B cell (primary cell): Measurements from ENCODE around the gene RPTOR. TPM values are rescaled to one million over a fixed set of nuclear protein-coding genes. Genes with fewer than 3 reads are reported as not detected.

Experiments
- ATAC-seq: fragments of 200-7000 bp; cut with Tn5 transposase; one replicate; pipeline ENCODE4 v1.10.0; 2021; ENCODE audit warnings: low read depth, mild to moderate bottlenecking, moderate number of reproducible peaks, moderate library complexity
- CTCF ChIA-PET: fragments of 350-600 bp; sonication (Branson Sonifier 250); formaldehyde crosslinking; loops from one replicate; lab custom pipeline; 2021; ENCODE audit warnings: antibody characterized with exemption, inconsistent platforms; lab: Charles Lee
- POLR2A ChIA-PET: fragments of 350-600 bp; sonication (Branson Sonifier 250); formaldehyde crosslinking; loops from one replicate; lab custom pipeline; 2021; ENCODE audit warnings: antibody characterized with exemption; lab: Charles Lee
- DNase-seq: peaks from one replicate; pipeline ENCODE4 v3.0.0; 2013
- H2AFZ ChIP-seq: 2 replicates; pipeline ENCODE4 v1.6.1; 2012; ENCODE audit warnings: mild to moderate bottlenecking, low read depth, low read length; ENCODE audit not compliant: insufficient read depth, poor library complexity, severe bottlenecking
- H3K27ac ChIP-seq, 2 donors: 1 replicate in 1 of 2; 2 replicates in 1 of 2; pipeline ENCODE4 v1.5.1; 2012 to 2013; ENCODE audit warnings: low read length in 2 of 2, mild to moderate bottlenecking in 2 of 2, moderate library complexity in 1 of 2
- H3K27me3 ChIP-seq, 4 experiments: fragments of 200-600 bp in 1 of 4; sonication (generic) in 1 of 4; replicated peaks in 1 of 4; 1 replicate in 2 of 4; 2 replicates in 2 of 4; pipeline versions ENCODE4 v1.6.1 to v1.7.0; 2013 to 2016; ENCODE audit warnings: low read length in 3 of 4, mild to moderate bottlenecking in 2 of 4, mixed read lengths in 1 of 4, moderate library complexity in 1 of 4; ENCODE audit not compliant: insufficient read depth in 4 of 4, control insufficient read depth in 3 of 4; ENCODE audit errors: control extremely low read depth in 1 of 4
- H3K36me3 ChIP-seq, 2 experiments: replicated peaks in 1 of 2; 1 replicate in 1 of 2; 2 replicates in 1 of 2; pipeline versions ENCODE4 v1.6.1 to v1.7.1; 2013; ENCODE audit warnings: low read length in 1 of 2; ENCODE audit not compliant: insufficient read depth in 2 of 2, control insufficient read depth in 1 of 2; ENCODE audit errors: control extremely low read depth in 1 of 2, extremely low read depth in 1 of 2
- H3K4me1 ChIP-seq, 2 donors: fragments of 200-600 bp in 1 of 2; sonication (generic) in 1 of 2; 1 replicate in 1 of 2; 2 replicates in 1 of 2; pipeline versions ENCODE4 v1.5.1 to v1.6.1; 2013 to 2017; ENCODE audit warnings: low read length in 2 of 2; ENCODE audit not compliant: control insufficient read depth in 2 of 2, insufficient read depth in 2 of 2
- H3K4me2 ChIP-seq: replicated peaks from 2 replicates; pipeline ENCODE3; 2012; ENCODE audit warnings: mild to moderate bottlenecking, low read depth, low read length; ENCODE audit not compliant: poor library complexity, severe bottlenecking
- H3K4me3 ChIP-seq, 5 experiments: fragments of 200-600 bp in 1 of 5; sonication (generic) in 1 of 5; 1 replicate in 3 of 5; 2 replicates in 2 of 5; pipeline versions ENCODE4 v1.5.1 to v1.7.0; 2011 to 2016; ENCODE audit warnings: low read length in 4 of 5, mild to moderate bottlenecking in 4 of 5, low read depth in 2 of 5, control low read depth in 1 of 5, moderate library complexity in 1 of 5; ENCODE audit not compliant: insufficient read depth in 1 of 5; ENCODE audit errors: control extremely low read depth in 1 of 5, extremely low read depth in 1 of 5
- H3K79me2 ChIP-seq: fragments of 200-600 bp; sonication (generic); one replicate; pipeline ENCODE4 v1.6.0; 2016; ENCODE audit warnings: low read length; ENCODE audit not compliant: control insufficient read depth, insufficient read depth
- H3K9ac ChIP-seq: fragments of 200-600 bp; sonication (generic); 2 replicates; pipeline ENCODE4 v1.6.1; 2017; ENCODE audit warnings: mild to moderate bottlenecking, low read length, moderate library complexity
- H3K9me3 ChIP-seq, 3 donors: one replicate each; pipeline versions ENCODE4 v1.6.1 to v1.7.1; 2013; ENCODE audit warnings: low read length in 2 of 3; ENCODE audit not compliant: control insufficient read depth in 2 of 3, insufficient read depth in 1 of 3; ENCODE audit errors: control extremely low read depth in 1 of 3
- H4K20me1 ChIP-seq: 2 replicates; pipeline ENCODE4 v1.6.0; 2012; ENCODE audit warnings: mild to moderate bottlenecking, low read length; ENCODE audit not compliant: insufficient read depth, control insufficient read depth, poor library complexity, severe bottlenecking
- H3K27ac Mint-ChIP-seq: one replicate; pipeline ENCODE4 v1.8.0; 2021; ENCODE audit warnings: mixed read lengths
- H3K27me3 Mint-ChIP-seq: one replicate; pipeline ENCODE4 v1.8.0; 2021; ENCODE audit warnings: mixed read lengths
- H3K4me1 Mint-ChIP-seq: one replicate; pipeline ENCODE4 v1.8.0; 2021; ENCODE audit warnings: mixed read lengths
- H3K4me3 Mint-ChIP-seq: one replicate; pipeline ENCODE4 v1.8.0; 2021; ENCODE audit warnings: mixed read lengths
- H3K9me3 Mint-ChIP-seq: one replicate; pipeline ENCODE4 v1.8.0; 2022; ENCODE audit warnings: mixed read lengths; ENCODE audit not compliant: insufficient read depth
- CTCF ChIP-seq: fragments of 200-600 bp; IDR thresholded peaks from one replicate; pipeline ENCODE4 v1.8.0; 2022; ENCODE audit warnings: antibody characterized with exemption, mild to moderate bottlenecking
- EZH2 ChIP-seq: IDR thresholded peaks from 2 replicates; pipeline ENCODE4 v1.6.1; 2012; ENCODE audit warnings: borderline replicate concordance, low read depth, mild to moderate bottlenecking, moderate library complexity, low read length; ENCODE audit not compliant: insufficient read depth, poor library complexity, severe bottlenecking
- WGBS: methylation state at CpG from one replicate; pipeline ENCODE4 v1.1.5; 2013; ENCODE audit warnings: missing lambda C conversion rate; ENCODE audit not compliant: insufficient coverage; 5-methylcytosine and 5-hydroxymethylcytosine counted together
- intact Hi-C: fragments of 100-400 bp; cut with micrococcal nuclease; formaldehyde crosslinking; loops from one replicate; pipeline ENCODE4 v1.10.0; 2022
- polyA plus RNA-seq: library from polyadenylated mRNA; depleted of rRNA; stranded (reverse); fragments of >200 nt; gene quantifications from 2 replicates; pipeline ENCODE4 v1.2.3, GENCODE V29; 2012
- small RNA-seq: library from RNA; depleted of rRNA; stranded (forward); fragments of <200 nt; gene quantifications from one replicate; pipeline ENCODE3, GENCODE V24; 2012; ENCODE audit warnings: low replicate concordance, low read depth; ENCODE audit not compliant: insufficient read length
- total RNA-seq, 2 donors: library from RNA; stranded (reverse); fragments of 120-200 nt in 1 of 2; gene quantifications; 1 replicate in 1 of 2; 2 replicates in 1 of 2; pipeline versions ENCODE4 v1.2.3 to v1.2.4, GENCODE V29; 2013 to 2022

The RPTOR gene
- total and polyA plus RNA-seq, 2 donors (not counting 1 experiment from before 2014, with no cell fraction given), result 13.4 to 58.8 TPM

- Mint-ChIP-seq H3K27ac (no peak overlapping the region), H3K4me1 (peaks cover 16% of the 10 kb centered on the region), H3K27me3 (peaks cover 4% of the 10 kb centered on the region), H3K9me3 (peaks cover 9% of the 10 kb centered on the region), H3K4me3 (no peak overlapping the region)
- Histone ChIP-seq H3K4me2 (no peak overlapping the region), H3K9ac (no peak overlapping the region), H3K9me3 (peaks cover 0 to 22% (median 8%) of the 10 kb centered on the region in 3 donors), H2AFZ (no peak overlapping the region), H4K20me1 (no peaks in the 10 kb centered on the region), H3K4me3 (no peak overlapping the region), H3K4me1 (peaks cover 9 to 15% of the 10 kb centered on the region in 2 donors), H3K36me3 (no peaks in the 10 kb centered on the region), H3K79me2 (no peaks in the 10 kb centered on the region), H3K27me3 (peaks cover 0 to 7% (median 0%) of the 10 kb centered on the region in 4 experiments), H3K27ac (no peak overlapping the region)
- TF ChIP-seq CTCF (no peak), EZH2 (no peak)
- intact Hi-C loops, result no loop called here
- DNase-seq (no peak), ATAC-seq (no peak)
- ChIA-PET POLR2A (no interaction called here), CTCF (interaction anchor here (1.8 kb wide), 1 partner anchor 9 kb away, joined by 7 read pairs; no protein-coding TSS in a partner anchor)
- 100% methylated on average over 1 of the region's 1 CpG for WGBS
Observed at GRCh38 chr17:81015136-81015535, 470.5 kb downstream of the RPTOR start.

Small RNAs within 50 kb of the gene (small RNA-seq; reads per million reads assigned to genes)
- gene AC120024.2, result not detected
- gene AC120024.3, result not detected

Other genes with a start within 250 kb of the RPTOR start
- gene ENDOV, start 129.7 kb upstream of the RPTOR start, total RNA-seq, result 49.1 and 49.5 TPM in 2 replicates
- 21.9 and 25.3 TPM in 2 replicates for gene ENDOV, start 129.7 kb upstream of the RPTOR start, polyA plus RNA-seq
- 0.57 and 1.3 TPM in 2 replicates for gene NPTX1, start 68.2 kb upstream of the RPTOR start, total RNA-seq
- 0.07 and 1.2 TPM in 2 replicates for gene NPTX1, start 68.2 kb upstream of the RPTOR start, polyA plus RNA-seq